HG03039 (cell line): ENCODE results near the gene CYP2C9.
"Not testable (repeated sequence)": the region's sequence is repeated elsewhere in the genome, so short reads cannot be mapped to it uniquely, and the experiment has no call there.

Experiments used
- ATAC-seq: cut with Tn5 transposase; IDR thresholded peaks from one replicate; pipeline ENCODE4 v1.9.1; 2021; ENCODE audit warnings: mild to moderate bottlenecking, moderate library complexity; ENCODE audit not compliant: unreplicated experiment

Gene CYP2C9

DNA sequence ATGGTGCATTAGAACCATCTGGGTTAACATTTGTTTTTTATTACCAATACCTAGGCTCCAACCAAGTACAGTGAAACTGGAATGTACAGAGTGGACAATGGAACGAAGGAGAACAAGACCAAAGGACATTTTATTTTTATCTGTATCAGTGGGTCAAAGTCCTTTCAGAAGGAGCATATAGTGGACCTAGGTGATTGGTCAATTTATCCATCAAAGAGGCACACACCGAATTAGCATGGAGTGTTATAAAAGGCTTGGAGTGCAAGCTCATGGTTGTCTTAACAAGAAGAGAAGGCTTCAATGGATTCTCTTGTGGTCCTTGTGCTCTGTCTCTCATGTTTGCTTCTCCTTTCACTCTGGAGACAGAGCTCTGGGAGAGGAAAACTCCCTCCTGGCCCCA is at the start of gene CYP2C9:
Gene CYP2C9 (plus strand): TSS at position 276 of the 400 bp plus-strand sequence. CDS start 25 bp downstream, at position 301.
- no peak for ATAC-seq

DNA sequence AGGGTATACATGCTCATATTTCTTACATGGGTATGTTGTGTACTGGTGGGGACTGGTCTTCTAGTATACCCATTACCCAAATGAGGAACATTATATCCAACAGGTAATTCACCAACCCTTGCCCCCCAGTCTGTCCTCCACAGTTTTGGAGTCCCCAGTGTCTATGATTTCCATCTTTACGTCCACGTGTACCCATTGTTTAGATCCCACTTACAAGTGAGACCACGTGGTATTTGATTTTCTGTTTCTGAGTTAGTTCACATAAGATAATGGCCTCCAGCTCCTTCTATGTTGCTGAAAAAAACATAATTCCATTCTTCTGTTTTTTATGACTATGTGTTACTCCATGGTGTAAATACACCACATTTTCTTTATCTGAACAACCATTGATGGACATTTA is 49.3 kb upstream of the CYP2C9 start:
- no peak for ATAC-seq

DNA sequence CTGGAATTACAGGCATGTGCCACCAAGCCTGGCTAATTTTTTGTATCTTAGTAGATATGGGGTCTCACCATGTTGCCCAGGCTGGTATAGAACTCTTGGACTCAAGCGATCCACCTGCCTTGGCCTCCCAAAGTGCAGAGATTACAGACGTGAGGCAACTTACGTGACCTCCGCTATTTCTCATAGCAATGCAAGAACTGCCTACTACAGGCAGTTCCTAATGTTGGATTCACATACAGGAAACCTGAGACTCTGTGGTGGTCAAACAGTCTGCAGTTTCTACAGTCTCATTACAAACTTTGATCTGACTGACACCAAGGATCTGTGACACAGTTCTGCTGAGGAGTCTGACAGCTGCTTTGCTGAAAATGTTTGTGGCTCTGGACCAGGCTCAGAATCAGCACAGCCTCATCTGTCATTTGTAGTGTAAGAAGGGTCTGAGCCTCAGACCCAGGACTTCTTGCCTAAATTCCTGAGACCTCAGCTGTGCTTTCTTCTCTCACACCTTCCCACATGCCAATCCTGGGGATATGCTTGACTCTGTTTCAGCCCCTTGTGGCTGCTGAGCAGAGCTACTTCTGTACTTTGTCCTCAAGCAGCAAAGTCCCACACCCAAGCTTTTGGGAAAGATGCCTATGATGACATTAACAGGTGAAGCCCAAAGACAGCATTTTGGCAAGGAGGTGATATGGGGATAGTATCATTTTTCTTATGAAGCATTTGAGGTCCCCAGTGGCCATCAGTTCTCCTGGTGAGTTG is 48.0 kb upstream of the CYP2C9 start:
- no peak for ATAC-seq

DNA sequence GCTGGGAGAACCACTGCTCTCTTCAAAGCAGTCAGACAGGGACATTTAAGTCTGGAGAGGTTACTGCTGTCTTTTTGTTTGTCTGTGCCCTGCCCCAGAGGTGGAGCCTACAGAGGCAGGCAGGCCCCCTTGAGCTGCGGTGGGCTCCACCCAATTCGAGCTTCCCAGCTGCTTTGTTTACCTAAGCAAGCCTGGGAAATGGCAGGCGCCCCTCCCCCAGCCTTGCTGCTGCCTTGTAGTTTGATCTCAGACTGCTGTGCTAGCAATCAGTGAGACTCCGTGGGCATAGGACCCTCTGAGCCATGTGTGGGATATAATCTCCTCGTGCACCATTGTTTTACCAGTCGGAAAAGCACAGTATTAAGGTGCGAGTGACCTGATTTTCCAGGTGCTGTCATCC is 40.0 kb upstream of the CYP2C9 start:
- ATAC-seq, result not testable (repeated sequence)

DNA sequence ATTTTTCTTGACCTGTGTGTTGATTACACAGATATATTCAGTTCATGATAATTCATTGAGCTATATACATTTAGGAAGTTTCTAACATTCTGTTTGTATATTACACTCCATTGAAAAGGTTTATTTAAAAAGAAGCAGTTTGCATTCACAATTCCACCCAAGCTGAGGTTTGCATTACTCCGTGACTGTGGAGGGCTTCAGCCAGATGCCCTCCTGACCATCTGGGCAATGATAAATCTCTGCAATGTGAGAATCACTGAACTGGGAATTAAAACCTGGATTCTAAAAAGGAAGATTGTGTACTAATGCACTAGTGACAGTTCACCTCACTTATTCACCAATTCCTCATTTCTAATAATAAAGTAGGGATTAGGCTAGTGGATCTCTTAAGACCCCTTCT is 36.4 kb upstream of the CYP2C9 start:
- ATAC-seq, result no peak

DNA sequence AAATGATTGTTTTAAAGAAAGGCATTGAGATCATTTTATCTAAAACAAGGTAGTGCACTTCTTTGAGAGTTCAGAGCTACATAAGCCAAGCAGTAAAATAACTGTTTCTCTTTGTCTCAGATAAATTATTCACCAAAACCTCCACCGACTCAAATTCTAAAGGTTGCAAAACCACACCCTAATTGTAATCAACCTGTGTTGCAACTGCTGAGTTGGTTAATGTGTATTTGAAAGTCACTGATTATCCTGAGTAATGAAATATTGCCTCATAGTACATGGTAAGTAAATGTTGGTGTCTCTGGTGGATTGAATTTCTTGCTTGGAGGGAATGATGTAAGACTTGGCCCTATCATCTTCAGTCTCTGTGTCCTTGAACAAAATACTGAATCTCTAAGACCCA is 35.9 kb upstream of the CYP2C9 start:
- no peak for ATAC-seq

DNA sequence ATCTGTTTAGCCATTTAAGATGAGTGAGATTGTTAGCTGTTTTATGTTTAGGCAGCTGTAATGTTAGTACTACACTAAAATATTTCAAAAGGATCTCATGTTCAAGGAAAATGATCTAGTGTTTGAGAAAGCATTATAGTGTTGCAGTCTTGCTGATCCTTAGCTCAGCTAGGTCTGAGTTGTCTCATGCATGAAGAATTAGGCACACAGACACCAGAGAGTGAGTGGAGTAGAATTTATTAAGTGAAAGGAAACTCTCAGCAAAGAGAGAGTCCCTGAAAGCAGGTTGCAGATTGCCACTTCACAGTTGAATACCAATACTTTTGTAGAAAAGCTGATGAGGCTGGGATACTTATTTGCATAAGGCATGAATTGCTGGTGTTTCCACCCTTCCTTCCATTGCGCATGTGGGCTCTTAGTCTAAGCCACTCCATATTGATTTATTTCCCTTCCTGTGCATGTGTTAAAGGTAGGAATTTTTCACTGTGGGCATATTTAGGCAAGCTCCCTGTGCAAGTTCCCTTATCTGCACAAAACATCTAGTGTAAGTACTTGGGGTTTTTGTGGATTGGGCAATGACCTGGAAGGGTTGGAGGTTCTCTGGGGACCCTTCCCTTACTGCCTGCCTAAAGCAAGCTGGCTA is 33.8 kb upstream of the CYP2C9 start:
- ATAC-seq, result not testable (repeated sequence)

DNA sequence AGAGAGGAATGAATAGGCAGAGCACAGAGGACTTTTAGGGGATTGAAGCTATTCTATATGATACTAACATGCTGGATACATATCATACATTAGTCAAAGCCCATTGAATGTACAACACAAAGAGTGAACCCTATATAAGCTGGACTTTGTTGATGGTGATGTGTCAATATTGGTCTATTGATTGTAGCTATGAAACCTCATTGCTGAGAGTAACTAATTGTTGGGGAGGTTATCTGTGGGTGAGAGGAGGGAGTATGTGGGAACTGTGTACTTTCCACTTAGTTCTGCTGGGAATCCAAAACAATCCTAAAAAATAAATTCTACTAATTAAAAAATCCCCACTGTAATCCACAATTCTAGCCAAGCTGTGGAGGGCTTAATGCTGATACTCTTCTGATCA is 22.0 kb upstream of the CYP2C9 start:
- ATAC-seq, result no peak

DNA sequence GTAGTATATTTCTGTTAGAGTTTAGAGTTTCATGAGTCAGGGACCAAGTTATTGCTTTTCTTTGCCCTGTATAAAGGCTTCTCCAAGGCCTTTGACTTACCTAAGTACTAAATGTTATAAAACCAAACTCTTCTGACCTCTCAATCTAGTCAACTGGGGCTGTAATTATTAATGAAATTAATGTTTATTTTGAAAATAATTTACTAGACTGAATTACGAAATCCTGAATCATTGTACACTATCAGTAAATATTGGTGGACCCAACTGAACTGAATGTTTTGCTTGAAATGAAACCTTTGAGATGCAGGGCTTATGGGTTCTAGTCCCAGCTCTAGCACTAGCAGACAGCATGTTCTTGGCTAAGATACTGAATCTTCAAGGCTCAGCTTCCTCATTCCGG is 1.7 kb upstream of the CYP2C9 start:
- ATAC-seq, result no peak

DNA sequence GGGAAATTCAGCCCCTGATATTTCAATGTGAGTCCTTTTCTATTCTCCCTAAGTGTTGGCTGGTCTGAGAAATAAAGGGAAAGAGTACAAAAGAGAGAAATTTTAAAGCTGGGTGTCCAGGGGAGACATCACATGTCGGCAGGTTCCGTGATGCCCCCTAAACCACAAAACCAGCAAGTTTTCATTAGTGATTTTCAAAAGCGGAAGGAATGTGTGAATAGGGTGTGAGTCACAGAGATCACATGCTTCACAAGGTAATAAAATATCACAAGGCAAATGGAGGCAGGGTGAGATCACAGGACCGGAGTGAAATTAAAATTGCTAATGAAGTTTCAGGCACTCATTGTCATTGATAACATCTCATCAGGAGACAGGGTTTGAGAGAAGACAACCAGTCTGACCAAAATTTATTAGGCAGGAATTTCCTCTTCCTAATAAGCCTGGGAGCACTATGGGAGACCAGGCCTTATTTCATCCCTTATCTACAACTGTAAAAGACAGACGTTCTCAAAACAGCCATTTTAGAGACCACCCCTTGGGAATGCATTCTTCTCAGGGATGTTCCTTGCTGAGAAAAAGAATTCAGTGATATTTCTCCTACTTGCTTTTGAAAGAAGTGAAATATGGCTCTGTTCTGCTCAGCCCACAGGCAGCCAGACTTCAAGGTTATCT is 5.1 kb downstream of the CYP2C9 start:
- not testable (repeated sequence) for ATAC-seq

DNA sequence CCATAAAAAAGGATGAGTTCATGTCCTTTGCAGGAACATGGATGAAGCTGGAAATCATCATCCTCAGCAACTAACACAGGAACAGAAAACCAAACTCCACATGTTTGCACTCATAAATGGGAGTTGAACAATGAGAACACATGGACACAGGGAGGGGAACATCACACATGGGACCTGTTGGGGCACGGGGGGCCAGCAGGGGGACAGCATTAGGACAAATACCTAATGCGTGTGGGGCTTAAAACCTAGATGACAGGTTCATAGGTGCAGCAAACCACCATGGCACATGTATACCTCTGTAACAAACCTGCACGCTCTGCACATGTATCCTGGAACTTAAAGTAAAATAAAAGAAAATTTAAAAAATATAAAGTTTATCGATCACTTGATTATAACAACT is 7.7 kb downstream of the CYP2C9 start:
- not testable (repeated sequence) for ATAC-seq

DNA sequence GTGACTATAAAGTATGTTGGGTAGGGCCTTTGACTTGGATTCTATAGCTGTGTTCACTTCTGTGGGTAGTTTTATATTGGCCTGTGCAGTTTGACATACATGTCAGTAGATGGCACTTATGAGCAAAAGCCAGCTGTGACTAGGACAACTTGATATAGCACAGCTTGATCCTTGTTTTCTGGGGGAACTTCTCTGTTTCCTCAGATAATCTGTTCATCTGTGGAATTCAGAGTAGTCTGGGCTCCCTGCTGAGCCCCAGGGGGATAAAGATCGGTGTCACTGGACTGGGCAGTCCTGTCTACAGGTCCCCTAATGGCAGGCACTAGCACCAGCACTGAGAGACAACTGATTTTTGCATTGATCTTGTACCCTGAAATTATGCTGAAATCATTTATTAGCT is 25.4 kb downstream of the CYP2C9 start:
- peak; percentile 68 for ATAC-seq

DNA sequence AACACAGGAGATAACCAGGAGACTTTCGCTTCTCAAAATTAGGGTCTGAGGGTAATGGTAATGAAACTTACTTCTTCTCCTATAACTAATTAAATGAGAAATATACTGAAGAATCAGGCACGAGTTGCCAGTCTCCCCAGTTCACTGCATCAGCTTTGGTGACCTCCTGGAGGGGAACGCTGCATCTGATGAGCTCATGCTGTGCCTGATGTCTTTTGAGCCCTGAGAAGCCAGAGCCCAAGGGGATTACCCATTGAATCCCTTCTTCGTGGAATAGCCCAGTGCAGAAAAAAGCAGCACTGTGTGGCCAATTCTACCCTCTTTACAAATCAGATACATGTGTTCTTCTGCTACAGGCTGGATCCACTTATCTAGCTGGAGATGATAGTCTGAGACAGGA is 45.1 kb downstream of the CYP2C9 start:
- ATAC-seq, result no peak

DNA sequence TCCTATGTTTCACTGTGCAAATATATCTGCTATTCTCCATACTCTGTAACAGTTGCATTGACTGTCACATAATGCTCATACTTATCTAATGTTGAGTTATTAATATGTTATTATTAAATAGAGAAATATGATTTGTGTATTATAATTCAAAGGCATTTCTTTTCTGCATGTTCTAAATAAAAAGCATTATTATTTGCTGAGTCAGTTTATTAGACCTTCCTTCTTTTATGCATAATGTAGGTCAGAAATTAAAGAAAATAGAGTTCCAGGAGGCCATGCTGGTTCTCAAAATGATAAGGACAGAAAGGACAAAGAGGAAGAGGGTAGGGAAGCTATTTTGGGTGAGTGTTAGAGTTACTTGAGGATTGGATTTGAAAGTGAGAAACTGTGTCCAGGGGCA is 50.7 kb downstream of the CYP2C9 start:
- no peak for ATAC-seq

DNA sequence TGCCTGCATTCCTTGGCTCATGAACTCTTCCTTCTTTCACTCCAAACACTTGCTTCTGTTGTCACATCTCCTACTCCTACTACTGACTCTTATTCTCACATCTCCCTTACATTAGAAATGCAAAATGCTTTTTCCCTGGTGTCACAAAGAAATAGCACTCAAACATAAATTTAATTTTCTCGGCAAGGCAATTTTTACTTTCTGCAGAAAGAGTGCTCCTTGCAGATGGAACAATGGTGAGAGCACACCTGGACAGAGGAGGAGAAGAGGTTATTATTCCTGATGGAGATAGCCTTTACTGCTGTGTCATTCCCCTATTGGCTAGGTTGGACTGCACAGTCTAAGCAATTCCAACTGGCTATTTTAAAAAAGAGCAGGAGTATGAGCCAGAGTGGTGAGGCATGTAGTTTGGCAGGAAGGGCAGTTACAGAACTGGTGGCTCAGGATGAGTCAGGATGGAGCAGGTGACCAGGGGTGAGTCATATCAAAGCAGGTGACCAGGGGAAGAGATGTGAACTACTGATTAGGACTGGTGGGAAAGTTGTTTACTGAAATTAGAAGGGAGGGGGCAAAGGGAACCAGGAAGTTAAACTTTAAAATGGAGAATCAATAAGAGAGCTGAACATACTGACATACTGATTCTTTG is 52.9 kb downstream of the CYP2C9 start:
- ATAC-seq, result no peak

DNA sequence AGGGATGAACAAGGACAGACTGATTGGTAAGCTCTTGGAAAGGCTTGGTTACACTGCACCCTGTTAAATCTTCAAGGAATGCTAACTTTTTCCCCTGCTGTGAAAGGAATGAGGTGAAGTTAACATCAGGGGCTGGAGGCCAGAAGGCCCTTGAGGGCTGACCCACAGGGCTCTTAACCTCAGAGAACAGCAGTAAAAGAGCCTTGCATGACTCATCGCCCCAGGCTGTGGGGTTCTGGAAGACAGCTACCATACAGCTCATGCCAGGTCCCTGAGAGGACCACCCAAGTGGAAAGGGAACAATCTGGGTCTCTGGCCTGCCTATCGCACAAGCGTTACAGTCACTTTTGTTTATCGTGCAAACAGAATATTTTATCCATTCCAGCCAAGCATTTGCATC is 54.4 kb downstream of the CYP2C9 start:
- no peak for ATAC-seq

DNA sequence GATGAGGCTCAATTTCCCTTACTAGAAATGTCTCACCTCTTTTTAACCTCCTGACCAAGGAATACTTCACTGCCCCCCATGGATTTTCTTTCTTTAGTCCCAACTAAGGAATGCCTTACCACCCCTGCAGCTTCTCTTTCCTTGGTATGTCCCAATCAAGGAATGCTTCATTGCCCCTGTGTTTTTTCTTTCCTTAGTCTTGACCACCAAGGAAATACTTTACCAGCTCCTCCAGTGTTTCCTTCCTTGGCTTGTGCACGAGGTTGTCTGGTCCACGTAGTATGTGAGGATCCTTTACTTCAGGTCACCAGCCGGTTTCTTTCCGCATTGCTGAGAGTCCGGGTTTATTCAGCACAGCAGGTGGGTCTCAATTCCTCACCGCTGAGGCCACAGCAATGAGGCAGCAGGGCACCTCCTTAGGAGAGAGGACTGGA is 59.3 kb downstream of the CYP2C9 start:
- no peak for ATAC-seq

DNA sequence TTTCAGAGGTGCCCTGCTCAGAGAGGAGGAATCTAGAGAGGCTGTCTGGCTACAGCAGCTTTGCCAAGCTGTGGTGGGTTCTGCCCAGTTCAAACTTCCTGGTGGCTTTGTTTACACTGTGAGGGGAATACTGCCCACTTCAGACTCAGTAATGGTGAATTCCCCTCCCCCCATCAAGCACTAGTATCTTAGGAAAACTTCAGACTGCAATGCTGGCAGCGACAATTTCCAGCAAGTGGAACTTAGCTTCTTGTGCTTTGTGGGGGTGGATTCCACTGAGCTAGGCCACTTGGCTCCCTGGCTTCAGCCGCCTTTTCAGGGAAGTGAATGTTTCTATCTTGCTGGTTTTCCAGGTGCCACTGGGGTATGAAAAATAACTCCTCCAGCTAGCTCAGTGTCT is 88.0 kb downstream of the CYP2C9 start:
- ATAC-seq, result no peak

DNA sequence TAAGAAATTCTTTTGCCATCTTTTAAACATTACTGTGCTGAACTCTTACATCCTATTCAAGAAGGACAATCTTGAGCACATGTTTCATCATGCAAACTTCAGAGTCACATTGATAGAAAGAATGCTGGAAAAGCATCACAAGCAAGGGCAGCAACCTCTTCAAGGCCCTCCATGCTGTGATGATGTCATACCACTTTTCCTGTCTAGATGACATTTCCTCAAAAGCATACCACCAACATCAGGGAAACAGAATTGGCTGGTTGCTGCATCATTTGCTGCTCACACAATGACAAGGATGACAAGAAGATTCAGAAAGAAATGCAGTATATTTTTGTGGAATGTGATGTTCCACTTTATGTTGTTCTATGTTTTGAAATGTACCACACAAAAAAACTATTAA is 93.2 kb downstream of the CYP2C9 start:
- no peak for ATAC-seq

DNA sequence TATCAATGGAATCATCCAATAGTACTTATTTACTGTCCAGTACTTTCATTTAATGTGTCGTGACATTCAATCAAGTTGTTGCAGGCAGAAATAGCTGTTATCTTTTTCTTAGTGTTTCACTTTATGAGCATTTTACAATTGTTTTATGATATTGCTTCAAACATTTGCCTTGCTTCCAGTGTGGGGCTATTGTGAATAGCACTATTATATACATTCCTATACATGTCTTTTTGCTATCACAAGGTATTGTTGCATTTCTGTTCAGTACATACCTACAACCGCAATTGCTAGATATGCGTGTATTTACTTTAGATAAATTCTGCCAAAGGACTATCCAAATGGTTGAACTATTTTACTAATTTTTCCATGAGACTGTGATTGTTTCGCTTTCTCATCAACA is 95.9 kb downstream of the CYP2C9 start:
- ATAC-seq, result no peak
